ENCODE measurements around the gene ADGB. TPM values are rescaled to one million over a fixed set of nuclear protein-coding genes. Genes with fewer than 3 reads are reported as not detected.

ADGB gene
- total and polyA plus RNA-seq, 2 of the 13 experiments (the other 11 are each of a cell fraction or from before 2014, with no cell fraction given): not detected

- Histone ChIP-seq H3K27ac (ENCODE audit: extremely low read length, insufficient read depth, low read length) (no peak overlapping the region), H3K4me2 (ENCODE audit: low read depth, low read length) (no peak overlapping the region), H3K4me1 (ENCODE audit: insufficient read depth, low read length) (0 out of 2 replicates have a peak, but pooled peaks cover 4% of the 10 kb centered on the region), H3K9ac (ENCODE audit: insufficient read depth, low read depth, low read length) (no peak overlapping the region), H3K4me3 (replicated peaks in 1 of 3; ENCODE audit: insufficient read depth in 1 of 3, low read depth in 2 of 3, low read length in 3 of 3) (no peak overlapping the region), H2AFZ (ENCODE audit: low read length) (no peak overlapping the region), H4K20me1 (ENCODE audit: insufficient read depth, low read length) (no peaks in the 10 kb centered on the region), H3K9me3 (ENCODE audit: low read length) (no peaks in the 10 kb centered on the region), H3K27me3 (ENCODE audit: control insufficient read depth in 1 of 2, insufficient read depth in 2 of 2, low read length in 2 of 2) (no peaks in the 10 kb centered on the region; a peak in 2 of 5 replicates), H3K36me3 (replicated peaks in 1 of 2; ENCODE audit: control insufficient read depth in 1 of 2, insufficient read depth in 2 of 2, low read length in 2 of 2) (no peaks in the 10 kb centered on the region), H3K79me2 (ENCODE audit: insufficient read depth, low read length) (no peaks in the 10 kb centered on the region)
- FAIRE-seq: no peak
- in situ Hi-C loops (cut with HindIII; ENCODE audit: extremely low pct_ligation_motif_present, low pct_unique_long_range_greater_than_20kb): loop anchor here (25.0 kb wide), 1 partner anchor 1306 kb away; no protein-coding TSS in a partner anchor
- ChIA-PET POLR2A (no interaction called here), CTCF (ENCODE audit: low intra/inter-chr PET ratio, low total read pairs) (interaction anchor here (2.0 kb wide), 1 partner anchor 429 kb away, joined by 15 read pairs; no protein-coding TSS in a partner anchor)
- intact Hi-C loops (cut with micrococcal nuclease; ENCODE audit: unreplicated experiment): loop anchor here (2.0 to 5.0 kb wide), 3 partner anchors 346 to 1311 kb away; partner anchors contain the start of gene STXBP5
- ATAC-seq: no peak
- no peak for DNase-seq (ENCODE audit: low spot score)
- WGBS (ENCODE audit: low lambda C conversion rate): 33% methylated on average over 7 of the region's 7 CpGs
- no TSS peak for BruUV-seq (replicated peaks)
- TF ChIP-seq NONO (IDR thresholded peaks at IDR 0.05) (no peak), NONO (CRISPR knock-in tag; conservative IDR thresholded peaks at IDR 0.05) (no peak), ZBTB21 (CRISPR knock-in tag; IDR thresholded peaks at IDR 0.05) (no peak), KLF16 (CRISPR knock-in tag; IDR thresholded peaks at IDR 0.05) (no peak), ZFP36L1 (CRISPR knock-in tag; IDR thresholded peaks at IDR 0.05) (no peak), PHF21A (CRISPR knock-in tag; IDR thresholded peaks at IDR 0.05) (no peak), ZNF569 (CRISPR knock-in tag; IDR thresholded peaks at IDR 0.05; ENCODE audit: borderline replicate concordance) (no peak), SMAD1 (CRISPR knock-in tag; IDR thresholded peaks at IDR 0.05; ENCODE audit: borderline replicate concordance, low read depth) (no peak), DZIP1 (CRISPR knock-in tag; IDR thresholded peaks at IDR 0.05) (no peak), REST (IDR thresholded peaks at IDR 0.05; ENCODE audit: borderline replicate concordance in 1 of 2, low read depth in 1 of 2, low read length in 2 of 2) (no peak), PBX3 (CRISPR knock-in tag; IDR thresholded peaks at IDR 0.05; ENCODE audit: borderline replicate concordance) (no peak), KLF15 (CRISPR knock-in tag; IDR thresholded peaks at IDR 0.05; ENCODE audit: borderline replicate concordance) (no peak), SETDB1 (CRISPR knock-in tag; IDR thresholded peaks at IDR 0.05; ENCODE audit: borderline replicate concordance) (no peak), DNMT1 (CRISPR knock-in tag; IDR thresholded peaks at IDR 0.05) (no peak), ATF4 (CRISPR knock-in tag; IDR thresholded peaks at IDR 0.05) (no peak)
Measured at GRCh38 chr6:146856296-146856695, 257.5 kb downstream of the ADGB start.

Data from HepG2 (cell line).